NCI-H2196 (cell line): ENCODE results near the gene DAB2IP.
"Not testable (repeated sequence)": the region's sequence is repeated elsewhere in the genome, so short reads cannot be mapped to it uniquely, and the experiment has no call there.

Experiments used
- DNase-seq: peaks from one replicate; lab custom pipeline; 2025; ENCODE audit not compliant: unreplicated experiment; lab: John Stamatoyannopoulos, UW

Gene DAB2IP

GRCh38 chr9:121788686-121789366 lies 137.4 kb downstream of the DAB2IP start:
- no peak for DNase-seq

GRCh38 chr9:121790841-121791240 lies 139.4 kb downstream of the DAB2IP start:
- DNase-seq, result no peak

- DNase-seq, result not testable (repeated sequence)
Observed at GRCh38 chr9:121792476-121792875, 141.0 kb downstream of the DAB2IP start.

- not testable (repeated sequence) for DNase-seq
Observed at GRCh38 chr9:121794334-121794733, 142.9 kb downstream of the DAB2IP start.

- no peak for DNase-seq
Observed at GRCh38 chr9:121797081-121797480, 145.6 kb downstream of the DAB2IP start.

- no peak for DNase-seq
Observed at GRCh38 chr9:121798941-121799340, 147.5 kb downstream of the DAB2IP start.

GRCh38 chr9:121800376-121800775 lies 148.9 kb downstream of the DAB2IP start:
- no peak for DNase-seq

- DNase-seq, result no peak
Observed at GRCh38 chr9:121801579-121801978, 150.1 kb downstream of the DAB2IP start.

GRCh38 chr9:121802753-121803152 lies 151.3 kb downstream of the DAB2IP start:
- no peak for DNase-seq

- DNase-seq, result no peak
Observed at GRCh38 chr9:121807069-121807822, 155.8 kb downstream of the DAB2IP start.

- DNase-seq, result no peak
Observed at GRCh38 chr9:121807823-121808278, 156.4 kb downstream of the DAB2IP start.

- no peak for DNase-seq
Observed at GRCh38 chr9:121808781-121809180, 157.3 kb downstream of the DAB2IP start.

- no peak for DNase-seq
Observed at GRCh38 chr9:121809356-121810050, 158.1 kb downstream of the DAB2IP start.

GRCh38 chr9:121810489-121810888 lies 159.1 kb downstream of the DAB2IP start:
- DNase-seq, result no peak

GRCh38 chr9:121811140-121811539 lies 159.7 kb downstream of the DAB2IP start:
- no peak for DNase-seq

GRCh38 chr9:121811751-121812150 lies 160.3 kb downstream of the DAB2IP start:
- DNase-seq, result no peak

- no peak for DNase-seq
Observed at GRCh38 chr9:121812159-121812735, 160.8 kb downstream of the DAB2IP start.

GRCh38 chr9:121813519-121814210 lies 162.2 kb downstream of the DAB2IP start:
- no peak for DNase-seq

GRCh38 chr9:121814594-121814993 lies 163.2 kb downstream of the DAB2IP start:
- DNase-seq, result no peak

GRCh38 chr9:121815084-121815483 lies 163.7 kb downstream of the DAB2IP start:
- no peak for DNase-seq
